Muscle layer of duodenum (tissue), 2 donors: ENCODE data around the gene SLC22A23.

Source experiments
- H3K27ac ChIP-seq: one replicate; pipeline ENCODE4 v1.7.0; 2013; ENCODE audit warnings: mild to moderate bottlenecking, low read length
- H3K27me3 ChIP-seq: one replicate; pipeline ENCODE4 v1.7.0; 2013; ENCODE audit warnings: low read depth, mild to moderate bottlenecking, control low read depth, low read length
- H3K36me3 ChIP-seq, 2 donors: one replicate each; pipeline ENCODE4 v1.7.0; 2013; ENCODE audit warnings: low read length in 2 of 2, control low read depth in 1 of 2, mild to moderate bottlenecking in 1 of 2; ENCODE audit not compliant: insufficient read depth in 2 of 2, control insufficient read depth in 1 of 2
- H3K4me1 ChIP-seq, 2 donors: one replicate each; pipeline ENCODE4 v1.7.0; 2013; ENCODE audit warnings: low read length in 2 of 2, mild to moderate bottlenecking in 2 of 2, control low read depth in 1 of 2, moderate library complexity in 1 of 2; ENCODE audit not compliant: insufficient read depth in 2 of 2, control insufficient read depth in 1 of 2
- H3K4me3 ChIP-seq, 2 donors: one replicate each; pipeline ENCODE4 v1.7.0; 2013; ENCODE audit warnings: low read length in 2 of 2, low read depth in 1 of 2, mild to moderate bottlenecking in 1 of 2
- H3K9me3 ChIP-seq, 2 donors: one replicate each; pipeline ENCODE4 v1.7.0; 2013; ENCODE audit warnings: low read length in 2 of 2, control low read depth in 1 of 2, mild to moderate bottlenecking in 1 of 2; ENCODE audit not compliant: control insufficient read depth in 1 of 2
- donor health status: healthy.

The SLC22A23 gene

DNA sequence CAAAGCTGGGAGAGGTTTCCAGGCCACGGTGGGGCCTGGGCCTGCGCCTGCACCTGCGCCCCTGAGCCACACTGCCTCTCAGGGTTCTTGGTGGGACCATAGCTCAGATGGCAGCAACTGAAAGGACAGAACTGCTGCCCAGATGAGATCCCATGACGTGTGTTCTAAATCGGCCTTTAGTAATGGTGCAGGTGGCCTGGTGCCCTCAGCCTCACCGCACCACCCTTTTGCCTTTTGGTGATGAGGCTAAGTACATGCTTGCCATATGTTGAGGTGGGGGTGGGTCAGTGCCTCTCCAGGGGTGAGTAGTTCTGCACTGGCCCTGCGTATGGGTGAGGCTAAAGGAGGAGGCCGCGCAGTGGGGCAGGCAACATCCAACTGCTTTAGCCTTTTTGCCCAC is 190.7 kb downstream of the SLC22A23 start:
- Histone ChIP-seq H3K4me3 (no peak overlapping the region), H3K9me3 (no peaks in the 10 kb centered on the region), H3K36me3 (peaks cover 26 to 46% of the 10 kb centered on the region in 2 donors), H3K27ac (no peak overlapping the region), H3K4me1 (peaks cover 0 to 22% of the 10 kb centered on the region in 2 donors), H3K27me3 (no peaks in the 10 kb centered on the region)

DNA sequence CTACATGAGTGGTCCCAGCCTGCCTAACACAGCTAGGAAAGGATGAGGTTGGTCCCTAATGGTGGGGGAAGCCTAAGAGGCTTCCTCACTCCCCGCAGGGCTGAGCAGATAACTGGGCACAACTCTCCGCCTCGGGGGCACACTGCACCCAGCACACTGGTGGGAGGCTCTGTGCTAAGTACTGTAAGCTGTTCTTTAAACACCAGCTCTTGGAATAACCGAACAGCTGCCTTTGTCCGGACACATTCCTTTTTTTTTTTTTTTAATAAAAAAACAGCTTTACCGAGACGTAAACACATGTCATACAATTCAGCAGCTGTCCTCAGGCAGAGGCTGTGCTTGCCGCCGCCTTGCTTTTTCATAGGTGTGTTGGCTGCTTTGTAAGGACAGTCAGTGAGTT is 191.2 kb downstream of the SLC22A23 start:
- peaks cover 0 to 27% of the 10 kb centered on the region in 2 donors for H3K4me1 ChIP-seq
- peaks cover 21 to 42% of the 10 kb centered on the region in 2 donors for H3K36me3 ChIP-seq
- no peak overlapping the region for H3K4me3 ChIP-seq
- no peak overlapping the region for H3K27ac ChIP-seq
- no peaks in the 10 kb centered on the region for H3K9me3 ChIP-seq
- H3K27me3 ChIP-seq, result no peaks in the 10 kb centered on the region

DNA sequence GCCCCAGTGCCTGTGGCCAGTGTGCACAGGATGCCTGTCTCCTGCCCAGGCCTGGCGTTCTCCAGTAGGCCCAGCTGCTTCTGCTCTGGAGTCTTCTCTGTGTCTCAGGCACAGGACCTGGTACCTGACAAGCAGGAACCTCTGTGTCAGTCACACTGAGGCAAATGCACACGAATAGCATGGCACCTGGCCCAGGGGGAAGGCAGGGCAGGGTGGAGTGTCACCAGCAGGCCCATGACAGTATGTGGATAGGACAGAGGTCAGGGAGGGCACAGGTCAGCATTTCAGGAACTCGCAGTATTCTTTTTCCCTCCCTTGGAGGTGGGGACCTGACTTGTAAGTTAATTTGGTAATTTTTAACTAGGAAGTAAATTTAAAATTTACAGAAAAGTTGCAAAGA is 192.5 kb downstream of the SLC22A23 start:
- H3K27me3 ChIP-seq, result no peaks in the 10 kb centered on the region
- H3K4me3 ChIP-seq, result no peak overlapping the region
- H3K4me1 ChIP-seq, result peaks cover 0 to 32% of the 10 kb centered on the region in 2 donors
- H3K27ac ChIP-seq, result no peak overlapping the region
- H3K36me3 ChIP-seq, result peaks cover 19 to 29% of the 10 kb centered on the region in 2 donors
- no peaks in the 10 kb centered on the region for H3K9me3 ChIP-seq

DNA sequence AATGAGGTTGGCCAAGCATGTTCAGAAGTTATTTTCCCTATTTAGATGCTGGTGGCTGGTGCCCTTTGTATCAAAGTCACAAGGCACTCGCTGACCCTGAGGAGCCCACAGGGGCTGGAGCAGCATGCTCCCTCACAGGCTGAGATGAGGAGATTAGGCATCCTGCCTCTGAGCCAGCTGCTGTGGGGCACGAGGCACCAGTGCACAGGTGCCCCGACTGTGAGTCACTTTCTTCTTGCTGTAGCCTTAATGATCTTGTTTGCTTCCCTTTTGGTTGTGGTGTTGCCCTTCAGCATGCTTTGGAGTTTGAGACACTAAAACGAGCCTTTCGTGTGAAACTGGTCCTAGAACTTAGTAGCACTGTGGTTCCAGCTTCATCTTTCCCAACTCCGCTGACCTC is 193.8 kb downstream of the SLC22A23 start:
- H3K4me3 ChIP-seq, result no peak overlapping the region
- peaks cover 15 to 17% of the 10 kb centered on the region in 2 donors for H3K36me3 ChIP-seq
- peaks cover 0 to 32% of the 10 kb centered on the region in 2 donors for H3K4me1 ChIP-seq
- H3K27me3 ChIP-seq, result no peaks in the 10 kb centered on the region
- no peaks in the 10 kb centered on the region for H3K9me3 ChIP-seq
- no peak overlapping the region for H3K27ac ChIP-seq

DNA sequence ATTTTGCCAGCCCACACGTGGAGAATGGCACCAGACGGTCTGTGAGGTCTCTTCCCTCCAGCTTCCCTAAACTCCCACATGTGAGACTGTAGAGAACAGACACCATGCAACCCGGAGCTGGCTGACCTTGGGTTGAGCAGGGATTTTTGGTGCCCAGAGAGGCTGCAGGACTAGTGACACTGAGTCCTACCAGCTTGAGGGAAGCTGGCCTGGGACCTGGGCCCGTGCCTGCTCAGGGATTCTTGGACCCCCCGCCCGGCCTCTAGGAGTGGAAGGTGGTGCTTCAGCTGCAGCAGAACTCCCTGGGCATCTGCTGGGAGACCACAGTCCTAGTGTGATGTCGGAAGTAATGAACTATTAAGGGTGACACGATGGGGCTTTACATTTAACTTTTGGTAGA is 194.9 kb downstream of the SLC22A23 start:
- H3K4me3 ChIP-seq, result no peak overlapping the region
- H3K9me3 ChIP-seq, result no peaks in the 10 kb centered on the region
- H3K36me3 ChIP-seq, result peaks cover 12 to 13% of the 10 kb centered on the region in 2 donors
- H3K27me3 ChIP-seq, result no peaks in the 10 kb centered on the region
- H3K4me1 ChIP-seq, result peaks cover 0 to 32% of the 10 kb centered on the region in 2 donors
- no peak overlapping the region for H3K27ac ChIP-seq

DNA sequence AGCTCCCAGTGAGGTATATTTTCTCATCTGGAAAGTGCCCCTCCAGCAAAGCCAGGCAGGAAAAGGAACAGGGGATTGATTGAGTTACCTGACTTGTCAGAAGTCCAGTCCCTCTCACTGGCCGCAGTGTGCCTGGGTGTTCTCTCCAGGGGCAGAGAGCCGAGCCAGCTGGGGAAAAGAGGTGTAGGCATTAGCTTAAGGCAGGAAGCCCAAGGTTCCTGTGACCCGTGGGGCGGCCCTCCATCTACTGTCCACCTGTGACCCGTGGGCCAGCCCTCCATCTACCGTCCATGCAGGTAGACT is 195.4 kb downstream of the SLC22A23 start:
- Histone ChIP-seq H3K4me1 (peaks cover 0 to 32% of the 10 kb centered on the region in 2 donors), H3K36me3 (peaks cover 12 to 13% of the 10 kb centered on the region in 2 donors), H3K9me3 (no peaks in the 10 kb centered on the region), H3K27ac (no peak overlapping the region), H3K4me3 (no peak overlapping the region), H3K27me3 (no peaks in the 10 kb centered on the region)

DNA sequence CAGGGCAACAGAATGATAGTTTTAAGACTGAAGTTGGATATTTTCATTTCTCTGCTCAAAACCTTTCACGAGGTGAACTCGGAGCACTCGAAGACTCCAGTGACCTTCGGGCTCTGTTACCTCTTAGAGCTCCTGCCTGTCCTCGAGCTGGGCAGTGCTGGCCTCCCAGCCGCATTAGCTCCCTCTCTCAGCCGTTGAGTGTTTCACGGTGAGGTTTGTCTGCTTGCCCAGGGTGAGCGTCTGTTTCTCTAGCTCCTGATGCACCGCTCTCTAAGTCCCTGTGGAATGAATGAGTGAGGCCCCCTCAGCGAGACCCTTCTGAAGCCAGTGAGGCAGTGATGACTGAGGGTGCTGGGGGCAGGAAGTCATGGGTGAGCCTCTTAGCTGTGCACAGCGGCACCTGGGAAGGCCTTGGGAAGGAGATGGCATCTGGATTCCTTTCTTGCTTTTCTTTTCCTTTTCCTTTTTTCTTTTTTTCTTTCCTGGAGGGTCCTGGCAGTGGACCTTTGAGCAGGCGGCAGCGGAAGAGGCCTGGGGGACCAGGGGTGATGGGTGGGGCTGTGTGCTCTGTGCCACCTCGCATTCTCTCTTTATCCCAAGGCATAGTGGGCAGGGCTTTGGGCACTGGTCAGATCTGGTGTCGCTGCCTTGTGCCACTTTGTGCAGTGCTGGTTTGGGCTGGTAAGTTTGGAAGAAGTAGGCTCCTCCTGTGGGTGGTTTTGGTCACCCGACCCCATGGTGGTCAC is 195.9 kb downstream of the SLC22A23 start:
- Histone ChIP-seq H3K27ac (no peak overlapping the region), H3K4me1 (peaks cover 0 to 29% of the 10 kb centered on the region in 2 donors), H3K4me3 (no peak overlapping the region), H3K36me3 (peaks cover 12 to 13% of the 10 kb centered on the region in 2 donors), H3K9me3 (no peaks in the 10 kb centered on the region), H3K27me3 (no peaks in the 10 kb centered on the region)

DNA sequence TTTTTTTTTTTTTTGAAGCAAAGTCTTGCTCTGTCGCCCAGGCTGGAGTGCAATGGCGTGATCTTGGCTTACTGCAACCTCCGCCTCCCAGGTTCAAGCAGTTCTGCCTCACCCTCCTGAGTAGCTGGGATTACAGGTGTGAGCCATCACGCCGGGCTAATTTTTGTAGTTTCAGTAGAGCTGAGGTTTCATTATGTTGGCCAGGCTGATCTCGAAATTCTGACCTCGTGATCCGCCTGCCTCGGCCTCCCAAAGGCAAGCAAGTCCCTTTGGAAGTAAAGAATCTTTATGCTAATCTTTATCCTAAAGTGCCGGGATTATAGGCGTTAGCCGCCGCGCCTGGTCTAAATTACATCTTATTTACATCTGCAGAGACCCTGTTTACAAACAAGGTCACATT is 196.6 kb downstream of the SLC22A23 start:
- H3K27me3 ChIP-seq, result no peaks in the 10 kb centered on the region
- peaks cover 0 to 22% of the 10 kb centered on the region in 2 donors for H3K4me1 ChIP-seq
- H3K27ac ChIP-seq, result no peak overlapping the region
- H3K36me3 ChIP-seq, result peaks cover 12 to 13% of the 10 kb centered on the region in 2 donors
- no peaks in the 10 kb centered on the region for H3K9me3 ChIP-seq
- H3K4me3 ChIP-seq, result no peak overlapping the region

DNA sequence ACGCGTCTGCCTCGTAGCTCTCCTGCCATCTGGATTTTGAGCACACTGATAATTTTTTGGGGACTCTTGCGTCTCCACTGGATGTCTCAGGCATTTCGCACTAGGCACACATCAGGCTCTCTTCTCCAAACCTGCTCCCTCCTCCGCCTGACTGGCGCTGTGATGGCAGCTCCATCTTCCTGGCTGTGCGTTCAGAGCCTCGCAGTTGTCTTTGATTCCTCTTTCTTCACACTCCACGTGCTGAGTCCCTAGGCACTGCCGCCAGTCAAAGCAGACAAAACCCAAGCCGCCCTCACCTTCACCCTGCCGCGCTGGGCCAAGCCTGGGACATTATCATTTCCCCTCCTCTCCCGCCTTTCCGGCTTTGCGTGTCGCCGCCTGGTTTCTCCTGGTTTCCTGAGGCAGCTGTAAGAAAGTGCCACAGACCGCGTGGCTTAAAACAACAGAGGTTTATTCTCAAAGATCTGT is 197.3 kb downstream of the SLC22A23 start:
- H3K4me3 ChIP-seq, result peak overlapping the region; percentile 84 to 89
- H3K4me1 ChIP-seq, result peaks cover 0 to 19% of the 10 kb centered on the region in 2 donors
- no peak overlapping the region for H3K27ac ChIP-seq
- H3K36me3 ChIP-seq, result peaks cover 7 to 9% of the 10 kb centered on the region in 2 donors
- H3K27me3 ChIP-seq, result no peaks in the 10 kb centered on the region
- H3K9me3 ChIP-seq, result no peaks in the 10 kb centered on the region

DNA sequence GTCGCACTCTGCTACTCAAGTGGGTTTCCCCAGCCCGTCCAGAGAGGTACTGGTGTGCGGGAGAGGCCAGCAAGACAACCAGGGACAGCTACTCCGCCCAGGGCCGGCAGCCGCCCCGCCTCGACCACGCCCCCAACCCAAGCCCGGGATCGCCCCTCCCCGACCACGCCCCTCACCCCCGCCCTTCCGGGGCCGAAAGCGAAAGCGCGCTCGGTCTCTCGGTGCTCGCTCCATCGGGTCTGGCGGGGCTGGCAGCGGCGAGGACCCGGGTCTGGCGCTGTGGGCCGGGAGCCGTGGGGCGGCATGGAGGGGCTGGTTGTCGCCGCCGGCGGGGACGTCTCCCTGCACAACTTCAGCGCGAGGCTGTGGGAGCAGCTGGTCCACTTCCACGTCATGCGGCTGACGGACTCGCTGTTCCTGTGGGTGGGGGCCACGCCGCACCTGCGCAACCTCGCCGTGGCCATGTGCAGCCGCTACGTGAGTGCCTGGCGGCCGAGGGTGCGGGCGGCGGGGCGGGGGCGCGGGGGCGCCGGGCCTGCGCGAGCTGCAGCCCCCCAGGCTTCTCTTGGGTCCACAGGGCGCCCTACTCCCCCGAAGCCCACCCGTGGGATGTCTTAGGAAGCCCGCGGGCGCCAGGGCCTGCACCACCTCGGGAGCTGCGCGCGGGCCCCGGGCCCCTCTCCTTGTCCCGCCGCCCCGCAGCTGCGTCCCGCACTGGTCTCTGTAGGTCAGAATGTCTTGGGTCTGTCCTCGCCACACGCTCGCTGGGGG is 197.9 kb downstream of the SLC22A23 start, which contains the start of gene PSMG4:
Gene PSMG4, plus strand, starts transcription at position 228 of the 771 bp plus-strand sequence. Its CDS starts 76 bp downstream, at position 304.
- H3K4me3 ChIP-seq, result peak within 1 kb of the TSS; percentile 84 to 89
- no peaks in the 10 kb centered on the region for H3K27me3 ChIP-seq
- no peaks in the 10 kb centered on the region for H3K9me3 ChIP-seq
- H3K4me1 ChIP-seq, result peaks cover 0 to 19% of the 10 kb centered on the region in 2 donors
- peaks cover 3 to 5% of the 10 kb centered on the region in 2 donors for H3K36me3 ChIP-seq
- H3K27ac ChIP-seq, result no peak within 1 kb of the TSS

DNA sequence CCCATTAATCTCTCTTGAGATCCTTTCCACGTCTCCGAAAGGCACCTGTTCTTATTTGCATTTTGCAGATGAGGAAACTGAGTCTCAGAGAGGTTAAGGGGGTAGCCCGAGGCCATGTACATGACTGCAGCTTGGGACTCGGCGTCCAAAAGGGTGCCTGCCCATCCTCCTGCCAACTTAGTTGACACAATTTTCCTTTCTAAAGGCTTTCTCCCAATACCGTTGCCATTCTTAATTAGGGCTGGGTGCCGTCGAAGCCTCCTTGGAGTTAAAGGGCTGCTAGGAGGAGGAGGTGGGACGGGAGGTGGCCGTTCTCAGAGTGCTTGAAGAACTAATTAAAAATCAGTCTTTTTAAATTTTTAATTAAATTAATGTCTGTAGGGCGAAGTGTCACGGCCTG is 198.6 kb downstream of the SLC22A23 start:
- Histone ChIP-seq H3K27me3 (no peaks in the 10 kb centered on the region), H3K9me3 (no peaks in the 10 kb centered on the region), H3K4me1 (peaks cover 0 to 19% of the 10 kb centered on the region in 2 donors), H3K27ac (no peak overlapping the region), H3K4me3 (peak overlapping the region; percentile 84 to 89), H3K36me3 (no peaks in the 10 kb centered on the region)
